GM18505 (cell line): ENCODE results near the gene RGS17.
"Not testable (repeated sequence)": the region's sequence is repeated elsewhere in the genome, so short reads cannot be mapped to it uniquely, and the experiment has no call there.

Source experiments
- ATAC-seq: cut with Tn5 transposase; IDR thresholded peaks from one replicate; pipeline ENCODE4 v1.9.1; 2021; ENCODE audit not compliant: unreplicated experiment
- POLR2A ChIP-seq: IDR thresholded peaks from 4 replicates; pipeline ENCODE4 v1.6.1; 2011; ENCODE audit warnings: borderline replicate concordance; ENCODE audit not compliant: insufficient read depth, insufficient read length; ENCODE audit errors: extremely low read depth

The RGS17 gene

GRCh38 chr6:152983637-152984512 is 147.2 kb downstream of the RGS17 start:
- TF ChIP-seq POLR2A = peak; percentile 81

DNA sequence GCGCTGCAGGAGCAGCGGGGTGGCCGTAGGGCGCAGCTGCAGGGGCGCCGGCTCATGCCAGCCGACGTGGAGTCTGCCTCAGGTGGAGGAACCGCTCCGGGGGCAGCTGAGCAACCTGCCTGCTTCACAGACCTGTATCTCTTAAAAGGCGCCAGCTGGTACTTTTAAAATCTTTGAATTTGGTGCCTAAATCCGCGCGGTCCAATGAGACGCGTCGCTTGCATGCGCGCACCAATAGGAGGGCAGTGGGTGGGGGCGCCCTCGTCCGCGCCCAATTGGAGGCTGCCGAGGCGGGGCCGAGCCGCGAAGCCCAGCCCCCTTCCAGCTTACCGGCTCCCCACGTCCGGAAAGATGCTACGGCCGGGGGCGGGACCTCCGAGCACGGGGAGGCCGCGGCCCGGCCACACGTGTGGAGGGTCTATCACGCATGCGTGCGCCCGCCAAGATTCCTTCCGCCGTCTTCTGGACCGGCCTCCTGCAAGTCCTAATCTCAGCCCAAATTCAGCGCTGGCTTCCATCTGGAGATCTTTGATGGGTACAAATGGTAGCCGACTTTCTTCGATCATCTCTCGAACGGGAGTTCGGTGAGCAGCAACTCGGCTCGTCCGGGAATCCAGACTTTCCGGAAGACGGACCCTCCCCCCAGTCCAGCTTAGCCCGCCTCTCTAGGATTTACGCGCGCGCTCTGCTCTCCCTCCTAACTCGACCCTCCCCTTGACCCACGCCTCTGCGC is 148.0 kb downstream of the RGS17 start, which contains the start of gene FBXO5:
FBXO5 (minus strand) TSS at position 138 of the 733 bp plus-strand sequence; CDS start at position 56, 82 bp downstream.
- TF ChIP-seq POLR2A = peak; percentile 79
- peak; percentile 85 for ATAC-seq

More at GRCh38 chr6:152983637-152984512, 147.2 kb downstream of the RGS17 start:
- peak; percentile 14 for ATAC-seq

DNA sequence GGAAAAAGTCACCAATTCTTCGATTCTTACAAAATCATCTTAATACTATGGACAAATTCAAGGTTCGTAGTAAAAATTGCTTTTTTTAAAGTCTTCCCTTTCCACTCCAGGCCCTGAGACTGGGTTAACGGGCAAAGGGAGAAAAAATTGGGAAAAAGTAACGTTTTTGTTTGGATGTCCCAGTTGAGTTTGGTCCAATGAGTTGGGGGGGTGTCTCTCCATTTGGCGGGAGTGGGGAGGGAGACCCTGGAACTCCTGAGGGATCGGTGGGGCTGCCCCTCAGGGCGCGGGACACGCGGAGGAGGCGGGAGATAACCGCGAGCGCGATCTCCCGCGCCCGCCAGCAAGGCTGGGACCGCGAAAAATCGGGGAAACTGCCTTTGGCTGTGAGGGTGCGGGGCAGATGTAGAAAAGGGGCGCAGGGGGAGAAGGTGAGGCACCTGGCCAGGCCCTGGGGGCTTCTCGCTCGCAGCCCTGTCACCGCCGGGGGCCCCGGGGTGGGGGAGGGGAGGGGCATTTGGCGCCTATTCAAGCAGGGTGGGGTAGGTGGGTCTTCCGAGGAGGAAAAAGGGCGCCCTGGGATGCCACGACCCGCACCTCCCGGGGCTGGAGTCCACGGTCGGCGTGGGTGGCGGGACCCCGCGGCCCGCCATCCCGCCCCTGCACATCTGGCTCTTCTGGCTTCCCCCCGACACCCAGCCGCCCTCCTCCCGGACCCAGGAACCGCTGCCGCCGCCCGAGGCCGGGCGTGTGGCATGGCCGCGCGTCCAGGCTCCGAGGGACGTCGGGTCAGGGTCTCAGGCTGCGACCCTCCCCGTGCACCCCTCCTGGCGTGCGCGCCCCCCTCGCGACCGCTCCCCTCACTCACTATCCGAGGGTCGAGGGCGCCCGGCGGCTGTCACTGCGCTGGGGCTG is 148.8 kb downstream of the RGS17 start:
- TF ChIP-seq POLR2A = no peak
- ATAC-seq = peak; percentile 1

DNA sequence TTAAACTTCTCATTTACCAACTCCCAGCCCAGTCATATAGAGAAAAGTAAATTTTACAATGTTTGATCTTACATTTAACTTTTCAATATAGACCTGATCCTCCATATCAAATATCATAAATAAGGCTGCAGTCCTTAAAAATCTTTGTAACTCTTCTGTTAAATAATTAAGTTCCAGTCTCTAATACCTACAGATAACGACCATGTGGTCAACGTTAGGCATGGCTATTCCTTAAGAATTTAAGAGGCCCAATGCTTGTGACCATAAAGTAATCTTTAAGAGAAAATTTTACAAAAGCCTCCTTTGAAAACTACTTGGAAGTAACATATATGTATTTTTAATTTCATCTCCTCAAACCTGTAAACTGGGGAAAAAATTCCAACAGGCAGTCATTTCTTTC is 149.9 kb downstream of the RGS17 start:
- no peak for TF ChIP-seq POLR2A
- ATAC-seq = no peak

DNA sequence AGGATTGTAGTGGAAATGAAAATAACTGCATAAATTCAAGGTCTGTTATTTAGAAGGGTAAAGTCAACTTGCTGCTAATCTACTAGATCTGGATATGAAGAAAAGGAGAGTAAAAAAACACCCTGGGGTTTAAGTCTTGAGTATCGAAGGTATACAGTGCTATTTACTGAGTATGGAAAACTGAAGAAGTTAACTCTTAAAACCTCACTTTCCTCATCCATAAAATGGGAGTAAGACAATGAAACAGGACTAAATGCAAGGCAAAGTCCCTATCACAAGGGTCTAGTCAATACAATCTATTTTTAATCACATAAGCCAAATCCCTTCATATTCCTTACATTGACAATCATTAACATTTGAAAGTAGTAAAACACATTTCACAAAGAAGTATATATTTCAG is 150.4 kb downstream of the RGS17 start:
- no peak for TF ChIP-seq POLR2A
- no peak for ATAC-seq

GRCh38 chr6:152979116-152979515 is 152.0 kb downstream of the RGS17 start:
- no peak for ATAC-seq
- no peak for TF ChIP-seq POLR2A

- no peak for ATAC-seq
- no peak for TF ChIP-seq POLR2A
Observed at GRCh38 chr6:152978058-152978457, 153.0 kb downstream of the RGS17 start.

DNA sequence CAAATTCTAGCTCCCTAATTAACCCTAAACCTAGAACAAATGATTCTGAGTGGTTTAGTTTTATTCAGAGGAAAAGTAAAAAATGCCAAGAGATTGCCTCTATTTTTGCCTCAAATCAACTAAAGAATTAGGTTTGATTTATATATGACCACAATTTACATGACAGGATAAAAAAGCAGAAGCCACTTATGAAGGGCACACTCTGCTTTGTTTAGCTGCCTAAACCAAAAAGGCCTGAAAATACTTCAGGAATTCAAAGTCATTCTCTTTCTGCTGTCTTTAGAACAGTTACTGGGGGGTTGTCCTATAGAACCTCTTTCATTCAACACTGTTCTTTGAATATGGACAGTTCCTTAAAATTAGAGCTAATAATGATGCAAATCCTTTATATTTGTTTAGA is 153.5 kb downstream of the RGS17 start:
- ATAC-seq = no peak
- TF ChIP-seq POLR2A = no peak

DNA sequence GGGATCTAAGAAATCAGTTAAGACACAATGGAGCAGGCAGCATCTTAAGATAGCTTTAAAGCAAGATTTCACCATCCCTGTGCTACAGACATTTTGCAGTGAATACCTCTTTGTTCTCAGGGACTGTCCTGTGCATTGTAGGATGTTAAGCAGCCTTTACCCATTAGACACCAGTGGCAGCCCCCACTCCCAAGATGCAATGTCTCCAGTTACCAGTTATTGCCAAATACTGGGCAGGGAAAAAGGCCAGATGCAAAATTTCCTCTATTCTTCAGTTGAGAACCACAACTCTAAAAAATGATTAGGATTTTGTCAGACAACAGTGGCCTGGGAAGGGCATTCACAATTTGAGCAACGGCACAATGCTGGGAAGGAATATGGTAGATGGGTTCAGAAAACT is 154.3 kb downstream of the RGS17 start:
- TF ChIP-seq POLR2A = no peak
- no peak for ATAC-seq

DNA sequence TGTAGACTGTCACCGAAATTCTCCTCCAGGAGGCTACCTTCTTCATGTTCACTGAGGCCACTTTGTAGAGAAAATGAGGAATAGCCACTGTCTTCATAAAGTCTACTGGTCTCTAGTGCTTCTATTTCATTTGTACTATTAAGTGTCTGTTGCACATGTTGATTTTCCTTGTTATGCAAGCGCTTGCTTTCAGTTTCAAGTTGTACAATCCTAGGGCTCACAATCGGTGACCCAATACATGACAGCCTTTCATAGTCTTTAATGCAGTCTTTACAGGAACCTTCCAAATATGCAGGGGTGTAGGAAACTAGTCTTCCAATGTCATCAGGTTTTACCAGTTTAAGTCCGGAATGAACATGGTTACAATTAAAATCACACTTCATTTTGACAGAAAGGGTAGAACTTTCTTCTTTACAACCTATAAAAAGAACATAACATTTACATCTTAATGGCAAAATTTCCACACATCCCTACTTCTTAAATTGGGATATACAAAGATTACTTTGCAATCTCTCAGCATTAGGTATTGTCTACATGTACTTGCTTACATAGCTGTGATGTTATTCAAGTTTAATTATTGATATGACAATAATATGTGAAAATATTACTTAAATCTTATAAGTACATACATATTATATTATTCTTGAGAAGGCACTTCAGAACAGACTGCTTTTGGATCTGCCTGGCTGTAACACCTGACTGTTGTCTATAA is 155.7 kb downstream of the RGS17 start:
- ATAC-seq = peak; percentile 71
- no peak for TF ChIP-seq POLR2A

GRCh38 chr6:152973916-152974315 is 157.2 kb downstream of the RGS17 start:
- no peak for ATAC-seq

DNA sequence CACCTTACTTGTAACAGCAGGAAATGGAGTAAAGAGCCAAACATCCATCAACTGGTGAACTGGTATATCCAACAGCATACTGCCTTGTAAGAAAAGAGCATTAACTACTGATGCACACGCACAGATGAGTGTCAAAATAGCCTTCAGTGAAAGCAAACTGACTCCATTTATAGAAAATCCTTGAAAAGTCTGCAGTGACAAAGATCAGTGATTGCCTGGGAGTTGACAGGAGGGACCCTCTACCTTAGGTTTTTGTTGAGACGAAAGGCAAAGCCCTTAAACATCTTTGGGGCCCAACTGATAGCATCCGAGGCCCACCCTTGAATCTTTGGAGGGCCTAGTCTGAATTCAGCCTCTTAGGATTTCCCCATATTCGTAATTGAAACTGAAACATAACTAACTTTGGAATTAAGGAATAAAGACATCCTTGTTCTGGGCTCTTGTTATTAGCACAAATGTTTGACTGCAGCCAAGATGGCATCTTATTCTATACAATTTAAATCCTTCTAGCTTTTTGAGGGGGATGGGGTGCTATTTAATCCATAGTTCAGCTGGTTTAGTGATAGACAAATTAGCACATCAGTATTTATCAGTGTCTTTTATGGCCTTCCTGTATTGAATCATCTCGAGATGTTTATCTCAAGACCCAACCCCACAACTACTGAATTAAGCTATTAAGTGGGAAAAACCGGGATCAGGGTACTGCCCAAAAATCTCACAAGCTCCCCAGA is 161.2 kb downstream of the RGS17 start:
- ATAC-seq = no peak
- TF ChIP-seq POLR2A = no peak

More at GRCh38 chr6:152973916-152974315, 157.2 kb downstream of the RGS17 start:
- no peak for TF ChIP-seq POLR2A

GRCh38 chr6:152966168-152966894 is 164.8 kb downstream of the RGS17 start:
- ATAC-seq = not testable (repeated sequence)
